Suprapubic skin (tissue), 4 donors: ENCODE data around the gene AGPAT2. TPM values are rescaled to one million over a fixed set of nuclear protein-coding genes. Genes with fewer than 3 reads are reported as not detected.

Source experiments
- DNase-seq, 2 donors: peaks; one replicate each; pipeline ENCODE4 v3.0.0-alpha.2; 2019; ENCODE audit warnings: low spot score in 2 of 2
- H3K27ac ChIP-seq: fragments of 200-600 bp; sonication (generic); one replicate; pipeline ENCODE4 v1.5.1; 2019
- H3K27me3 ChIP-seq: fragments of 200-600 bp; sonication (generic); one replicate; pipeline ENCODE4 v1.5.1; 2019
- H3K36me3 ChIP-seq: fragments of 200-600 bp; sonication (generic); one replicate; pipeline ENCODE4 v1.5.1; 2019
- H3K4me1 ChIP-seq: fragments of 200-600 bp; sonication (generic); one replicate; pipeline ENCODE4 v1.5.1; 2019
- H3K4me3 ChIP-seq: fragments of 200-600 bp; sonication (generic); one replicate; pipeline ENCODE4 v1.5.1; 2019; ENCODE audit warnings: mild to moderate bottlenecking
- H3K9me3 ChIP-seq: fragments of 200-600 bp; sonication (generic); one replicate; pipeline ENCODE4 v1.5.1; 2019
- CTCF ChIP-seq, 2 donors: fragments of 200-600 bp in 1 of 2; fragments of 450-650 bp in 1 of 2; sonication (generic) in 1 of 2; IDR thresholded peaks; one replicate each; pipeline ENCODE4 v1.5.1; 2016 to 2019; ENCODE audit warnings: antibody characterized with exemption in 2 of 2, mild to moderate bottlenecking in 1 of 2, moderate library complexity in 1 of 2
- EP300 ChIP-seq: sonication (generic); formaldehyde crosslinking; IDR thresholded peaks from one replicate; pipeline ENCODE4 v1.6.1; 2017; ENCODE audit warnings: antibody characterized with exemption
- POLR2A ChIP-seq, 2 donors: fragments of 450-650 bp; IDR thresholded peaks; one replicate each; pipeline ENCODE4 v1.6.1; 2017; ENCODE audit warnings: antibody characterized with exemption in 2 of 2, mild to moderate bottlenecking in 2 of 2, moderate library complexity in 2 of 2
- POLR2AphosphoS5 ChIP-seq, 3 donors: sonication (generic); formaldehyde crosslinking; IDR thresholded peaks; one replicate each; pipeline ENCODE4 v1.6.1; 2017; ENCODE audit warnings: antibody characterized with exemption in 3 of 3
- WGBS: methylation state at CpG from one replicate; pipeline ENCODE4 v1.1.5; 2018; 5-methylcytosine and 5-hydroxymethylcytosine counted together
- total RNA-seq, 4 donors: library from RNA; depleted of rRNA; stranded (reverse); fragments of >200 nt; gene quantifications; one replicate each; pipeline ENCODE4 v1.1.0, GENCODE V29; 2016

Gene AGPAT2
- total RNA-seq, 4 donors from 2014 or later: 43.5 to 73.2 (median 63.5) TPM

- Histone ChIP-seq H3K27ac (no peak overlapping the region), H3K4me1 (peaks cover 37% of the 10 kb centered on the region), H3K9me3 (no peaks in the 10 kb centered on the region), H3K4me3 (no peak overlapping the region), H3K27me3 (peaks cover 2% of the 10 kb centered on the region), H3K36me3 (no peaks in the 10 kb centered on the region)
- 89% methylated on average over 3 of the region's 29 CpGs for WGBS
- no peak for DNase-seq
- TF ChIP-seq CTCF (IDR thresholded peaks at IDR 0.05): no peak
- TF ChIP-seq POLR2A (IDR thresholded peaks at IDR 0.05): no peak
- TF ChIP-seq EP300: no peak
- TF ChIP-seq POLR2AphosphoS5 (IDR thresholded peaks at IDR 0.05): no peak
These were observed 4.3 kb upstream of the AGPAT2 start for GRCh38 chr9:136691316-136692184.

GRCh38 chr9:136690806-136691261 is 3.6 kb upstream of the AGPAT2 start:
- H3K9me3 ChIP-seq: no peaks in the 10 kb centered on the region
- H3K27me3 ChIP-seq: no peaks in the 10 kb centered on the region
- no peak for DNase-seq
- WGBS: 65% methylated on average over 5 of the region's 15 CpGs
- H3K36me3 ChIP-seq: no peaks in the 10 kb centered on the region
- no peak overlapping the region for H3K4me3 ChIP-seq
- H3K27ac ChIP-seq: no peak overlapping the region
- H3K4me1 ChIP-seq: peaks cover 44% of the 10 kb centered on the region
- TF ChIP-seq POLR2AphosphoS5 (IDR thresholded peaks at IDR 0.05) (no peak), EP300 (no peak), POLR2A (IDR thresholded peaks at IDR 0.05) (no peak), CTCF (IDR thresholded peaks at IDR 0.05) (no peak)

- no peak for TF ChIP-seq EP300
- no peak for TF ChIP-seq POLR2AphosphoS5 (IDR thresholded peaks at IDR 0.05)
- no peak for TF ChIP-seq CTCF (IDR thresholded peaks at IDR 0.05)
- no peak for TF ChIP-seq POLR2A (IDR thresholded peaks at IDR 0.05)
- H3K4me1 ChIP-seq: peaks cover 45% of the 10 kb centered on the region
These were observed 3.0 kb upstream of the AGPAT2 start for GRCh38 chr9:136690104-136690805.

DNA sequence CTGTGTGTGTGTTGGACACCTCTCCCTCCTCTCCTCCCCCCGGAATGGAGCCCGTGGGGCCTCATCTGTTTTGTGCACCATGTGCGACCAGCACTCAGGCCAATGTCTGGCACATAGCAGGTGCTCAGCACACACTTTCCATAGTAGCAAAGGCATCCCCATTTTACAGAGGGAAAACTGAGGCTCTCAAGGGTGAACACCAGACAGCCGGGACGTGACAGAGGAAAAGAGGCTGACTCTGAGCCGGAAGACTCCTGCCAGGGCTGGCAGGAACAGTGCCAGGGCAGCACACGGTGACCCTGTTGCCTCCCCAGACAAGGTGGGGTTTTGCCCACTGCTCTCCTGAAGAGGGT is 1.8 kb upstream of the AGPAT2 start:
- Histone ChIP-seq H3K36me3 (no peaks in the 10 kb centered on the region), H3K4me1 (peaks cover 42% of the 10 kb centered on the region), H3K27me3 (no peaks in the 10 kb centered on the region), H3K27ac (no peak overlapping the region), H3K9me3 (no peaks in the 10 kb centered on the region), H3K4me3 (no peak overlapping the region)
- TF ChIP-seq POLR2AphosphoS5 (IDR thresholded peaks at IDR 0.05) (no peak), CTCF (IDR thresholded peaks at IDR 0.05) (no peak), EP300 (no peak), POLR2A (IDR thresholded peaks at IDR 0.05) (no peak)
- WGBS: 77% methylated on average over 7 of the region's 7 CpGs
- DNase-seq: no peak

More at GRCh38 chr9:136690104-136690805, 3.0 kb upstream of the AGPAT2 start:
- WGBS: 73% methylated on average over 3 of the region's 25 CpGs
- DNase-seq: no peak
- Histone ChIP-seq H3K36me3 (no peaks in the 10 kb centered on the region), H3K27ac (no peak overlapping the region), H3K27me3 (no peaks in the 10 kb centered on the region), H3K4me3 (no peak overlapping the region), H3K9me3 (no peaks in the 10 kb centered on the region)
